ENCODE results near the gene MORN3. TPM values are rescaled to one million over a fixed set of nuclear protein-coding genes. Genes with fewer than 3 reads are reported as not detected.

The MORN3 gene
- polyA plus RNA-seq, 2 of the 4 experiments (the other 2 are of a cell fraction), result 0.17 to 0.47 TPM

DNA sequence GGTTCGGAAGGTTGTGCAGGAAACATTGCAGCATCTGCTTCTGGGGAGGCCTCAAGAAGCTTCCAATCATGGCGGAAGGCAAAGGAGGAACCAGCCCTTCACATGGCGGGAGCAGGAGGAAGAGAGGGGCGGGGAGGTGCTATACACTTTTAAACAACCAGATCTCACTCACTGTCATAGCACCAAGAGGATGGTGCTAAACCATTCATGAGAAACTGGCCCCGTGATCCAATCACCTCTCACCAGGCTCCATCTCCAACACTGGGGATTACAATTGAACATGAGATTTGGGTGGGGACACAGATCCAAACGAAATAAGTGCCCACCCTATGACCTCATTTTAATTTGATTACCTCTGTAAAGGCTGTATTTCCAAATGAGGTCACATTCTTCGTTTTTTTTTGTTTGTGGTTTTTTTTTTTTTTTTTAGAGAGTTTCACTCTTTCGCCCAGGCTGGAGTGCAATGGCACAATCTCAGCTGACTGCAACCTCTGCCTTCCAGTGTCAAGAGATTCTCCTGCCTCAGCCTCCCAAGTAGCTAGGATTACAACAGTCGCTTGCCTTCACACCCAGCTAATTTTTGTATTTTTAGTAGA lies 54.5 kb downstream of the MORN3 start:
- Histone ChIP-seq H3K4me2 (no peak overlapping the region), H3K4me1 (no peaks in the 10 kb centered on the region; the same call in 2 of the 3 replicates), H3K4me3 (no peak overlapping the region), H3K27ac (no peak overlapping the region), H3K9me3 (no peaks in the 10 kb centered on the region)
- WGBS (ENCODE audit: missing lambda C conversion rate), result 70% methylated on average over 9 of the region's 9 CpGs
- DNase-seq (ENCODE audit: low read depth in 1 of 2, low spot score in 1 of 2) (no peak), ATAC-seq (no peak), FAIRE-seq (no peak)
- TF ChIP-seq HDAC2 (IDR thresholded peaks at IDR 0.05) (no peak), BHLHE40 (IDR thresholded peaks at IDR 0.05; ENCODE audit: low read depth, low read length) (no peak), RARB (CRISPR knock-in tag; IDR thresholded peaks at IDR 0.05) (no peak), EHF (CRISPR knock-in tag; IDR thresholded peaks at IDR 0.05) (no peak), MAFK (IDR thresholded peaks at IDR 0.05; ENCODE audit: partially characterized antibody) (no peak), CBX2 (IDR thresholded peaks at IDR 0.05; ENCODE audit: borderline replicate concordance, low read depth) (no peak), EP300 (IDR thresholded peaks at IDR 0.05) (no peak), RFX5 (IDR thresholded peaks at IDR 0.05) (no peak), RCOR1 (IDR thresholded peaks at IDR 0.05; ENCODE audit: low read depth, low read length) (no peak)
- TF ChIP-seq, protein P1, sequence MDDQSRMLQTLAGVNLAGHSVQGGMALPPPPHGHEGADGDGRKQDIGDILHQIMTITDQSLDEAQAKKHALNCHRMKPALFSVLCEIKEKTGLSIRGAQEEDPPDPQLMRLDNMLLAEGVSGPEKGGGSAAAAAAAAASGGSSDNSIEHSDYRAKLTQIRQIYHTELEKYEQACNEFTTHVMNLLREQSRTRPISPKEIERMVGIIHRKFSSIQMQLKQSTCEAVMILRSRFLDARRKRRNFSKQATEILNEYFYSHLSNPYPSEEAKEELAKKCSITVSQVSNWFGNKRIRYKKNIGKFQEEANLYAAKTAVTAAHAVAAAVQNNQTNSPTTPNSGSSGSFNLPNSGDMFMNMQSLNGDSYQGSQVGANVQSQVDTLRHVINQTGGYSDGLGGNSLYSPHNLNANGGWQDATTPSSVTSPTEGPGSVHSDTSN (IDR thresholded peaks at IDR 0.05), result no peak
- ChIA-PET CTCF (interaction anchor here (0.7 to 6.7 kb wide), 6 partner anchors 10 to 62 kb away, joined by 3 to 65 read pairs (median 4); partner anchors contain the start of gene ORAI1), POLR2A (no interaction called here)

DNA sequence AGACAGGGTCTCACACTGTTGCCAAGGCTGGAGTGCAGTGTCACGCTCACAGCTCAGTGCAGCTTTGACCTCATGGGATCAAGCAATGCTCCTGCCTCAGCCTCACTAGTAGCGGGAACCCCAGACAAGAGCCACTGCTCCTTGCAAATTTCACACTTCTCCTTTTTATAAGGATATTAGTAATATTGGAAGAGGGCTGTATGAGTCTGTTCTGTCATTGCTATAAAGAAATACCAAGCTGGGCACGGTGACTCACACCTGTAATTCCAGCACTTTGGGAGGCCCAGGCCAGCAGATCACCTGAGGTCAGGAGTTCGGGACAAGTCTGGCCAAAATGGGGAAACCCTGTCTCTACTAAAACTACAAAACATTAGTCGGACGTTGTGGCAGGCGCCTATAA lies 56.0 kb downstream of the MORN3 start:
- H3K4me3 ChIP-seq, result no peak overlapping the region
- CTCF ChIA-PET, result interaction anchor here (2.0 to 6.7 kb wide), 2 partner anchors 12 to 61 kb away, joined by 10 to 65 read pairs; partner anchors contain the start of gene ORAI1
- ATAC-seq, result no peak

DNA sequence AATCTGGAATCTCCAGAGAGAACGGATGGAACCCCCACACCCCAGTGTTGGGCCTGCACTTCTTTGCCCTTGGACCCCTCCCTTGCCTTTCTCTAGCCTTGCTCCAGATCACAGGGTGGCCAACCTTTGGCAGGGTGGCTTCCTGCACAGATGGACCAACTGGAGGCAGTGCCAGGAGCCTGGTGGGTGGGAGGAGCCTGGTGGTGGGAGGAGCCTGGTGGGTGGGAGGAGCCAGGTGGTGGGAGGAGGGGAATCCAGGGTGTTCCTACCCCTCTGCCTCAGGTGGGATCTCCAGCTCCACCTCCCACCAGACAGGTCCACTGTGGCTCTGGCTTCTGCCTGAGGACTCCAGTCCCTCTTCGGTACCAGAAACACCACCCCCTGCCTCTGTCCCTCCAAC lies 58.1 kb downstream of the MORN3 start:
- DNase-seq (ENCODE audit: low read depth in 1 of 2, low spot score in 1 of 2) (no peak), ATAC-seq (peak; percentile 69 to 83), FAIRE-seq (no peak)
- no peaks in the 10 kb centered on the region for H3K4me1 ChIP-seq
- WGBS (ENCODE audit: missing lambda C conversion rate), result 80% methylated on average over 2 of the region's 2 CpGs
- TF ChIP-seq RCOR1 (IDR thresholded peaks at IDR 0.05; ENCODE audit: low read depth, low read length) (no peak), JUNB (IDR thresholded peaks at IDR 0.05) (no peak), FOSL2 (IDR thresholded peaks at IDR 0.05) (no peak), FOSL2 (CRISPR knock-in tag; IDR thresholded peaks at IDR 0.05) (no peak), TFCP2L1 (CRISPR knock-in tag; IDR thresholded peaks at IDR 0.05) (no peak), KDM5A (IDR thresholded peaks at IDR 0.05) (no peak), KDM1A (IDR thresholded peaks at IDR 0.05; ENCODE audit: low read depth) (no peak), BHLHE40 (IDR thresholded peaks at IDR 0.05; ENCODE audit: low read depth, low read length) (no peak), POLR2AphosphoS2 (conservative IDR thresholded peaks at IDR 0.05; ENCODE audit: low read length) (no peak), JUN (IDR thresholded peaks at IDR 0.05) (no peak), TP53 (CRISPR knock-in tag; IDR thresholded peaks at IDR 0.05) (no peak)
- TF ChIP-seq, protein P2, sequence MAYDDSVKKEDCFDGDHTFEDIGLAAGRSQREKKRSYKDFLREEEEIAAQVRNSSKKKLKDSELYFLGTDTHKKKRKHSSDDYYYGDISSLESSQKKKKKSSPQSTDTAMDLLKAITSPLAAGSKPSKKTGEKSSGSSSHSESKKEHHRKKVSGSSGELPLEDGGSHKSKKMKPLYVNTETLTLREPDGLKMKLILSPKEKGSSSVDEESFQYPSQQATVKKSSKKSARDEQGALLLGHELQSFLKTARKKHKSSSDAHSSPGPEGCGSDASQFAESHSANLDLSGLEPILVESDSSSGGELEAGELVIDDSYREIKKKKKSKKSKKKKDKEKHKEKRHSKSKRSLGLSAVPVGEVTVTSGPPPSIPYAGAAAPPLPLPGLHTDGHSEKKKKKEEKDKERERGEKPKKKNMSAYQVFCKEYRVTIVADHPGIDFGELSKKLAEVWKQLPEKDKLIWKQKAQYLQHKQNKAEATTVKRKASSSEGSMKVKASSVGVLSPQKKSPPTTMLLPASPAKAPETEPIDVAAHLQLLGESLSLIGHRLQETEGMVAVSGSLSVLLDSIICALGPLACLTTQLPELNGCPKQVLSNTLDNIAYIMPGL (CRISPR knock-in tag; IDR thresholded peaks at IDR 0.05; ENCODE audit: borderline replicate concordance), result no peak
- CTCF ChIA-PET, result interaction anchor here (2.2 to 6.7 kb wide), 2 partner anchors 14 to 58 kb away, joined by 12 to 65 read pairs; partner anchors contain the start of gene ORAI1
- POLR2A ChIA-PET, result interaction anchor here (0.6 kb wide), 1 partner anchor 22 kb away, joined by 6 read pairs; no protein-coding TSS in a partner anchor
- H3K4me2 ChIP-seq, result no peak overlapping the region
- H3K9me3 ChIP-seq, result no peaks in the 10 kb centered on the region
- H3K4me3 ChIP-seq, result no peak overlapping the region
- no peak overlapping the region for H3K27ac ChIP-seq

More for the DNA sequence above, 56.0 kb downstream of the MORN3 start:
- POLR2A ChIA-PET, result no interaction called here
- no peak overlapping the region for H3K4me2 ChIP-seq
- FAIRE-seq (no peak), DNase-seq (ENCODE audit: low read depth in 1 of 2, low spot score in 1 of 2) (no peak)
- H3K9me3 ChIP-seq, result no peaks in the 10 kb centered on the region
- no peaks in the 10 kb centered on the region for H3K4me1 ChIP-seq
- 85% methylated on average over 7 of the region's 7 CpGs for WGBS (ENCODE audit: missing lambda C conversion rate)
- H3K27ac ChIP-seq, result no peak overlapping the region
- no peak for TF ChIP-seq NPAS2 (CRISPR knock-in tag; IDR thresholded peaks at IDR 0.05; ENCODE audit: borderline replicate concordance)
- TF ChIP-seq ZNF302 (CRISPR knock-in tag; IDR thresholded peaks at IDR 0.05), result no peak
- no peak for TF ChIP-seq RAD21 (conservative IDR thresholded peaks at IDR 0.05 in 1 of 2, IDR thresholded peaks at IDR 0.05 in 1 of 2)
- TF ChIP-seq NFE2L2 (conservative IDR thresholded peaks at IDR 0.05; ENCODE audit: low read length), result no peak
- no peak for TF ChIP-seq TFCP2L1 (CRISPR knock-in tag; IDR thresholded peaks at IDR 0.05)
- no peak for TF ChIP-seq GATA3 (IDR thresholded peaks at IDR 0.05; ENCODE audit: borderline replicate concordance)
